ENCODE measurements around the gene TUBG2.

The TUBG2 gene

GRCh38 chr17:42632949-42633444, 26.1 kb upstream of the TUBG2 start:
- TF ChIP-seq CTCF (IDR thresholded peaks at IDR 0.05; ENCODE audit: insufficient read depth, low read length, poor library complexity, severe bottlenecking), result no peak
- DNase-seq (ENCODE audit: extremely low read depth, insufficient read length), result no peak
- H3K4me3 ChIP-seq (replicated peaks; ENCODE audit: low read depth, low read length), result no peak overlapping the region
- H3K27me3 ChIP-seq (replicated peaks; ENCODE audit: control insufficient read depth, insufficient read depth, low read length), result no peaks in the 10 kb centered on the region
- no peaks in the 10 kb centered on the region for H3K36me3 ChIP-seq (ENCODE audit: control insufficient read depth, insufficient read depth, low read length)

DNA sequence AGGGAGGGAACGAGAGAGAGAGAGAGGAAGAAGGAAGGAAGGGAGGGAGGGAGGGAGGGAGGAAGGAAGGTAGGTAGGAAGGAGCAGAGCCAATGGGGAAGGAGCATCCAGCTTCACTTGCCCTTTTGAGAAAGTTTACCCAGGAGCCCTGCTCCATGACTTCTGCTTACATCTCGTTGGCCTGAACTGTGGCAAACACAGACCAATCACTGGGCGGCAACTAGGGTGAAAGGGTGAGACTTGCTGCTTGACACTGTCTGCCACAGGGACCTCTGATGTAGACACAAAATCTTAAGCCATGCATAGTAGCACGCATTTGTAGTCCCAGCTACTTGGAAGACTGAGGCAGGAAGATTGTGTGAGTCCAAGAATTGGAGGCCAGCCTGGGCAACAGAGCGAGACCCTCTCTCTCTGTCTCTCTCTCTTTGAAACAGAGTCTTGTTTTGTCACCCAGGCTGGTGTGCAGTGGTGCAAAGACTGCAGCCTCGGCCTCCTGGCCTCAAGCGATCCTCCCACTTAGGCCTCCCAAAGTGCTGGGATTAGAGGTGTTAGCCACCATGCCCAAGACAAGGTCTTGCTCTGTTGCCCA, 19.5 kb upstream of the TUBG2 start:
- Histone ChIP-seq H3K27me3 (replicated peaks; ENCODE audit: control insufficient read depth, insufficient read depth, low read length) (no peaks in the 10 kb centered on the region), H3K36me3 (ENCODE audit: control insufficient read depth, insufficient read depth, low read length) (no peaks in the 10 kb centered on the region), H3K4me3 (replicated peaks; ENCODE audit: low read depth, low read length) (no peak overlapping the region)
- no peak for DNase-seq (ENCODE audit: extremely low read depth, insufficient read length)
- no peak for TF ChIP-seq CTCF (IDR thresholded peaks at IDR 0.05; ENCODE audit: insufficient read depth, low read length, poor library complexity, severe bottlenecking)

GRCh38 chr17:42640121-42640520, 19.0 kb upstream of the TUBG2 start:
- Histone ChIP-seq H3K27me3 (replicated peaks; ENCODE audit: control insufficient read depth, insufficient read depth, low read length) (no peaks in the 10 kb centered on the region), H3K36me3 (ENCODE audit: control insufficient read depth, insufficient read depth, low read length) (no peaks in the 10 kb centered on the region), H3K4me3 (replicated peaks; ENCODE audit: low read depth, low read length) (no peak overlapping the region)
- TF ChIP-seq CTCF (IDR thresholded peaks at IDR 0.05; ENCODE audit: insufficient read depth, low read length, poor library complexity, severe bottlenecking), result no peak
- DNase-seq (ENCODE audit: extremely low read depth, insufficient read length), result no peak

DNA sequence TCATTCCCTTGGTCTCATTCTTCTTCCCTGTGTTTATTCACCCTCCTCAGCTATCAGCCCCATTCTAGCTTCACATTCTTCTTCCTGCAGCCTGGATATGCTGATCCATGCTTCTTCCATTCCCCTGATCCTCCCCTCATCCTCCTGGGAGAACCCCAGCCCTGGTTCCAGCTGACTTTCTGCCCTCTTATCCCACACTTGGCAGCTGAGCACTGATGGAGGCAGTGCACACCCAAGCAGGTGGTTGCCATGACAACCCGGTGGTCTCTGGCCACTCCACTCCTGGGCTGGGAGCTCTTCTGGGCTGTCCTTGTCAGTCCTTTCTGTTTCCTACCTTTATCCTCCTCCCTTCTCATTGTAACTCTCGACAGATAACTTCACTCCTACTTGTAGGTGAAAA, 16.7 kb upstream of the TUBG2 start:
- no peak for DNase-seq (ENCODE audit: extremely low read depth, insufficient read length)
- Histone ChIP-seq H3K36me3 (ENCODE audit: control insufficient read depth, insufficient read depth, low read length) (no peaks in the 10 kb centered on the region), H3K4me3 (replicated peaks; ENCODE audit: low read depth, low read length) (no peak overlapping the region), H3K27me3 (replicated peaks; ENCODE audit: control insufficient read depth, insufficient read depth, low read length) (no peaks in the 10 kb centered on the region)
- TF ChIP-seq CTCF (IDR thresholded peaks at IDR 0.05; ENCODE audit: insufficient read depth, low read length, poor library complexity, severe bottlenecking), result no peak

DNA sequence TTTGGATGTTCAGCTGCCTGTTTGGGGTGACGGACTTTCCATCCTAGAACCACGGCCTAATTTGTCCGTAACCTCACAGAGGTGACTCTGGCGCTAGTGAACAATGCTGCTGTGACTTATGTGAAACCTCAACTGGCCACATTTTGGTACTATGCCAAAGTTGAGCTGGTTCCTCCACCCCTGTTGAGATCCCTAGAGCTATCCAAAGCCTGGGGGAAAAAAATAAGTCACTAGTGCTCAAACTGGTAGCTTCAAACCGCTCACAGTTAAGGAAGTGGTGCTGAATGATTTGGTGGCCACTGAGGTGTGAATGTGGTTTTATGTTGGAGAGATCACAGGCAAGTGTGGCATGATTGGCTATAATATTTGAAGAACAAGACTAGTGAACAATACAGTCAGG, 11.3 kb upstream of the TUBG2 start:
- H3K36me3 ChIP-seq (ENCODE audit: control insufficient read depth, insufficient read depth, low read length), result no peaks in the 10 kb centered on the region
- no peak for TF ChIP-seq CTCF (IDR thresholded peaks at IDR 0.05; ENCODE audit: insufficient read depth, low read length, poor library complexity, severe bottlenecking)
- H3K4me3 ChIP-seq (replicated peaks; ENCODE audit: low read depth, low read length), result no peak overlapping the region
- no peaks in the 10 kb centered on the region for H3K27me3 ChIP-seq (replicated peaks; ENCODE audit: control insufficient read depth, insufficient read depth, low read length)
- DNase-seq (ENCODE audit: extremely low read depth, insufficient read length), result no peak

DNA sequence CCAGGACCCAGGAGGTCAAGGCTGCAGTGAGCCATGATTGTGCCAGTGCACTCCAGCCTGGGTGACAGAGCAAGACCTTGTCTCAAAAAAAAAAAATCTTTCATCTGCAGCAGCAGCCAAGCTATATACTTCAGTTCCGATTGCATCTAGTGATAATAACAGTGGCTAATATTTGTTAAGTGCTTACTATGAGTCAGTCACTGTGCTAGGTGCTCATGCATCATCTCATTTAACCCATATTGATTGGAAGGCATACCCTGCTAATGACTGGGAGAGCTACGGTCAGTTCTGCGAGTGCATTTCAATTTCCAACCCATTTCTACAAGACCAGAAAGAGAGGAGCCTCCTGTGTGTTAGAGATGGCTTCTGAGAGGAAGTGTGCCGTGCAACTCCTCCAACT, 7.7 kb upstream of the TUBG2 start:
- TF ChIP-seq CTCF (IDR thresholded peaks at IDR 0.05; ENCODE audit: insufficient read depth, low read length, poor library complexity, severe bottlenecking), result no peak
- Histone ChIP-seq H3K27me3 (replicated peaks; ENCODE audit: control insufficient read depth, insufficient read depth, low read length) (no peaks in the 10 kb centered on the region), H3K36me3 (ENCODE audit: control insufficient read depth, insufficient read depth, low read length) (no peaks in the 10 kb centered on the region), H3K4me3 (replicated peaks; ENCODE audit: low read depth, low read length) (no peak overlapping the region)
- DNase-seq (ENCODE audit: extremely low read depth, insufficient read length), result no peak
